Upper lobe of left lung (tissue), 4 donors: ENCODE data around the gene ADGRL3.

Source experiments
- EP300 ChIP-seq, 4 donors: sonication (generic); formaldehyde crosslinking; IDR thresholded peaks; one replicate each; pipeline ENCODE4 v1.5.1; 2017; ENCODE audit warnings: antibody characterized with exemption in 4 of 4, control low read depth in 2 of 4
- POLR2A ChIP-seq, 4 donors: fragments of 450-650 bp; IDR thresholded peaks; one replicate each; pipeline ENCODE4 v1.5.1; 2016 to 2017; ENCODE audit warnings: antibody characterized with exemption in 4 of 4, mild to moderate bottlenecking in 2 of 4
- POLR2AphosphoS5 ChIP-seq, 2 donors: sonication (generic); formaldehyde crosslinking; IDR thresholded peaks; one replicate each; pipeline ENCODE4 v1.5.1; 2017; ENCODE audit warnings: antibody characterized with exemption in 2 of 2
- TF ChIP-seq, protein P1 (sequence below), 6 experiments: fragments of 450-650 bp in 4 of 6; fragments of 200-600 bp in 2 of 6; sonication (generic) in 2 of 6; IDR thresholded peaks; one replicate each; pipeline ENCODE4 v1.5.1; 2016 to 2019; ENCODE audit warnings: antibody characterized with exemption in 6 of 6

DNA sequence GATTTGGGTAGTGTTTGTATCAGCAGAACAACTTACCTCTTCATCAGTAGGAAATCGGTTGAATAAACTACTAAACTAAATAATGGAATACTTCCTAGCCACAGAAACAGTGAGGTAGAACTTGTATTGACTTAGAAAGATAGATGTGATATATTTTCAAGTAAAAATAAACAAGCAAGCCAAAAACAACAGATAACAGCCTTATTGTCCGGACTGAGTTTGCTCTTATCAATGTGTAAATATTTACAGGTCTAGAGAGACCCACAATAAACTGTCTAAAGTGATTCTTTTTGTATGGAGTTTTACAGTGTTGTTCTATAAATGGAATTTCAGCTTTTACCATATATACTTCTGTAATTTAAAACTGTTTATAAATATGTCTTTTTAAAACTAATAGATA is 721.8 kb downstream of the ADGRL3 start:
- TF ChIP-seq, protein P1, sequence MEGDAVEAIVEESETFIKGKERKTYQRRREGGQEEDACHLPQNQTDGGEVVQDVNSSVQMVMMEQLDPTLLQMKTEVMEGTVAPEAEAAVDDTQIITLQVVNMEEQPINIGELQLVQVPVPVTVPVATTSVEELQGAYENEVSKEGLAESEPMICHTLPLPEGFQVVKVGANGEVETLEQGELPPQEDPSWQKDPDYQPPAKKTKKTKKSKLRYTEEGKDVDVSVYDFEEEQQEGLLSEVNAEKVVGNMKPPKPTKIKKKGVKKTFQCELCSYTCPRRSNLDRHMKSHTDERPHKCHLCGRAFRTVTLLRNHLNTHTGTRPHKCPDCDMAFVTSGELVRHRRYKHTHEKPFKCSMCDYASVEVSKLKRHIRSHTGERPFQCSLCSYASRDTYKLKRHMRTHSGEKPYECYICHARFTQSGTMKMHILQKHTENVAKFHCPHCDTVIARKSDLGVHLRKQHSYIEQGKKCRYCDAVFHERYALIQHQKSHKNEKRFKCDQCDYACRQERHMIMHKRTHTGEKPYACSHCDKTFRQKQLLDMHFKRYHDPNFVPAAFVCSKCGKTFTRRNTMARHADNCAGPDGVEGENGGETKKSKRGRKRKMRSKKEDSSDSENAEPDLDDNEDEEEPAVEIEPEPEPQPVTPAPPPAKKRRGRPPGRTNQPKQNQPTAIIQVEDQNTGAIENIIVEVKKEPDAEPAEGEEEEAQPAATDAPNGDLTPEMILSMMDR (IDR thresholded peaks at IDR 0.05) = no peak
- TF ChIP-seq POLR2AphosphoS5 (IDR thresholded peaks at IDR 0.05) = no peak
- no peak for TF ChIP-seq POLR2A (IDR thresholded peaks at IDR 0.05)
- TF ChIP-seq EP300 (IDR thresholded peaks at IDR 0.05) = no peak
